ENCODE results near the gene MINDY1. TPM values are rescaled to one million over a fixed set of nuclear protein-coding genes. Genes with fewer than 3 reads are reported as not detected.

Gene MINDY1
- total RNA-seq, 1 donor from 2014 or later = 16.8 TPM

DNA sequence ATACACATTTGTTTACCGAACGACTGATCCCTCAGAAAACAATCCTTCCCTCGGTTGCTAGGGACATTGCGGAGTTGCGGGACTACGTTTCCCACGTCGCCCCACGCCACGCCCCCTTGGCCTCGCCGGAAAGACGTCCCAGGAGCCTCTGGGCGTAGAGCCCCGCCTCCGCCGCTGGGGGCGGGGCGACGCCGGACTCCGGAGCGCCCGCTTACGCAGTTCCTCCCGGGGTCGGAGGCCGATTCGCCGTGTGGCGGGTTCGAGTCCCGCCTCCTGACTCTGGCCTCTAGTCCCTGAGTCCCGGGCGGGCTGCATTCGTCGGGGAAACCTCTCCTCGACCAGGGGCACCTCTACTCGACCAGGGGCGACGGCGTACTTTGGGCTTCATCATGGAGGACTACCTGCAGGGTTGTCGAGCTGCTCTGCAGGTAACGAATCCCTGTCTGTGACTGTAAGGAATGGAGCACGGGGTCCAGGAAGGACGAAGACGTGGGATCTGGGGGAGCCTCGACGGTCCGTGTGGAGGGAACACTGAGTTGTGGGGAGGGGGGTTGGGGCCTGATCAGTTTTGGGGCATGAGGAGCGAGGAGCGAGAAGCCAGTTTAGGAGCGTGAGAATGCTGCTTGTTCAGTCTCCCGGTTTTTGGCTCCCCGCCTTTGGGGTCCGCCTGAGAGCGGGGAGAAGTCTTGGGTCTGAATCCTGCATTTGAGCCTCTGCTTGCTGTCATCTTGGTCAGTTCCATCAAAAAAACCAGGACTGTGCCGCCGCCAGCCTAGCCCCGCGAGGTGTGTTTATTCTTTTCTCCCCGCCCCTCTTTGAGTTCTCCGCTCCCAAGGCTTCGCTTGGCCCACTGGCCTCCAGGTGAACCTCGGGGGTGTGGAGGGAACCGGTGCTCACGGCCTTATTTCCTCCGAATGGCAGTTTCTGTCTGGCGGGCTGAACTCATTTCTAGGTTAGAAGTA lies 1.8 kb upstream of the MINDY1 start, which contains the start of gene PRUNE1:
TSS of gene PRUNE1 (plus strand) at position 206 of the 962 bp plus-strand sequence. CDS start at position 390, 184 bp downstream.
- DNase-seq (ENCODE audit: low spot score) = peak; percentile 92
- peak within 1 kb of the TSS; percentile 96 for H3K27ac Mint-ChIP-seq
- peaks cover 50% of the 10 kb centered on the region for H3K4me1 Mint-ChIP-seq (ENCODE audit: low read depth)
- no peaks in the 10 kb centered on the region for H3K27me3 Mint-ChIP-seq (ENCODE audit: low read depth)
- intact Hi-C loops (cut with micrococcal nuclease) = loop anchor here (1.0 to 10.0 kb wide), 6 partner anchors 38 to 446 kb away; partner anchors contain the start of genes ARNT, C1orf56, CDC42SE1 and PSMD4
- H3K4me3 Mint-ChIP-seq (ENCODE audit: low read depth) = peak within 1 kb of the TSS; percentile 98
- no peaks in the 10 kb centered on the region for H3K9me3 Mint-ChIP-seq
- H3K36me3 Mint-ChIP-seq (ENCODE audit: low read depth) = peaks cover 7% of the 10 kb centered on the region

DNA sequence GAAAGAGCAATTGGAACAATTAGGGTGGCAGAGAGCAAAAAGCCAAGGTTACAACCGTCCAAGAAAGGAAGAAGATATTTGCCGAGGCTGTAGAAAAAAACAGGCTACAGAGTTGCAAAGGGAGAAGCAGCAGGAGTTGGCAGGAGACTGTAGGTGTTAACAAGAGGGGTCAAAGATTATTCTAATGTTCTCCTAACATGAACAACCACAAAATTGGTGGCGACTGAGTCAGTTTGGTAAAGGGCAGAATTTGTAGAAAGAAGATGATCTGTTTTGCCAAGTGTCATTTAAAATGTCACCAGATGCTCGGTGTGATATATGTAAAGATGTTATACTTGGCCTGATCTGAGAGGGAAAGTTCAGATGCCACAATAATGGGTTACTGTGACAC lies 1.1 kb upstream of the MINDY1 start:
- DNase-seq (ENCODE audit: low spot score) = no peak
- Mint-ChIP-seq H3K4me1 (ENCODE audit: low read depth) (peaks cover 55% of the 10 kb centered on the region), H3K27ac (peak overlapping the region; percentile 96), H3K27me3 (ENCODE audit: low read depth) (no peaks in the 10 kb centered on the region), H3K36me3 (ENCODE audit: low read depth) (peaks cover 8% of the 10 kb centered on the region), H3K4me3 (ENCODE audit: low read depth) (peak overlapping the region; percentile 98), H3K9me3 (no peaks in the 10 kb centered on the region)
- intact Hi-C loops (cut with micrococcal nuclease) = loop anchor here (2.0 to 10.0 kb wide), 5 partner anchors 39 to 446 kb away; partner anchors contain the start of genes ARNT, C1orf56, PSMD4 and TNFAIP8L2

DNA sequence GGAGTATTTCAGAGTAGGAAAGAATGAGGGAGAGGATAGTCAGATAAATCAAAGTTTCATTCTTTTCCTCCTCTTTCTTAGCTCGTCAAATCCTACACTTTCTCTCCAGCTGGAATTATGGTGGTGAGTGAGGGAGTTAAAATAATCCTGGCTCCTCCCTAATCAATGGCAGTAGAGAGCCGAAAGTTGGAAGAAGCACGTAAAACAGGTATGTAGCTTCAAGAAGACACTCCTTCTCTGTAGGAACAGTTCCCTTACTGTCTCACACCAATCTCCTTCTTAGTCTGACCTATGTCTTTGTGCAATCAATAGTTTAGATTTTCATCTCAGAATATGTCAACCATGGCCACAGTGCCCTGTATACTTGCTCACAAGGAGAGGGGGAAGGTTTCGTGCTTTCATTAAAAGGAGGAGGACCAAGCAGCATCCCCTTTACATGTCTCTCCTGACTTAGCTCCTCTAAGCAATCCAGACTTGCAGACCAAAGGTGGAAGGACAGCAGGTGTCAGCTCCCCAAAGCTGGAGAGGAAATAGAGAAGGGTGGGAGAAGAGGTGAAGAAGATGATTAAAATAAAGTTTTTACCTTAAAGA lies 878 bp downstream of the MINDY1 start:
- Mint-ChIP-seq H3K27ac (peak overlapping the region; percentile 96), H3K4me1 (ENCODE audit: low read depth) (peaks cover 61% of the 10 kb centered on the region), H3K36me3 (ENCODE audit: low read depth) (peaks cover 21% of the 10 kb centered on the region), H3K4me3 (ENCODE audit: low read depth) (peak overlapping the region; percentile 98), H3K9me3 (no peaks in the 10 kb centered on the region), H3K27me3 (ENCODE audit: low read depth) (no peaks in the 10 kb centered on the region)
- intact Hi-C loops (cut with micrococcal nuclease) = loop anchor here (1.0 to 10.0 kb wide), 3 partner anchors 29 to 444 kb away; partner anchors contain the start of gene PSMD4
- DNase-seq (ENCODE audit: low spot score) = no peak

DNA sequence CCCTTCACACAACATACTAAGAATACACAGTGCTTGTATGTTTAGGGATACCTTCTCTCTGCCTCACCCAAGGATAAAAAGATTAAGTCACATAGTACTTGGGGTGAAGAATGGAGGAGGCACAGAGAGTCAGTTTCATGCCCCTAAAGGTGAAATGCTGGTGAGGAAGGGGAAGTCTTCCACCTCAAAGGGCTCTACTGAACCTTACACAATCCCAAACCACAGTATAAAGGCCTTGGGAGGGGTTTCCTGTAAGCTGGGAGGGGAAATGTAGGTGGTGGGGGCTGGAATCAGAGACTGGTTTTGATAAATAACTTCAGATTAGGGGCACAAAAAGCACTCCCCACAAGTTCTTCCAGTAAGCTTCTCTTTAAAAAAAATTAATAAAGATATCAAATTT lies 3.5 kb downstream of the MINDY1 start:
- no peaks in the 10 kb centered on the region for H3K27me3 Mint-ChIP-seq (ENCODE audit: low read depth)
- no peak overlapping the region for H3K4me3 Mint-ChIP-seq (ENCODE audit: low read depth)
- peaks cover 55% of the 10 kb centered on the region for H3K4me1 Mint-ChIP-seq (ENCODE audit: low read depth)
- no peak overlapping the region for H3K27ac Mint-ChIP-seq
- H3K9me3 Mint-ChIP-seq = no peaks in the 10 kb centered on the region
- H3K36me3 Mint-ChIP-seq (ENCODE audit: low read depth) = peaks cover 34% of the 10 kb centered on the region
- intact Hi-C loops (cut with micrococcal nuclease) = loop anchor here (10.0 kb wide), 1 partner anchor 252 kb away; the partner anchor contains the start of gene PSMD4
- no peak for DNase-seq (ENCODE audit: low spot score)

DNA sequence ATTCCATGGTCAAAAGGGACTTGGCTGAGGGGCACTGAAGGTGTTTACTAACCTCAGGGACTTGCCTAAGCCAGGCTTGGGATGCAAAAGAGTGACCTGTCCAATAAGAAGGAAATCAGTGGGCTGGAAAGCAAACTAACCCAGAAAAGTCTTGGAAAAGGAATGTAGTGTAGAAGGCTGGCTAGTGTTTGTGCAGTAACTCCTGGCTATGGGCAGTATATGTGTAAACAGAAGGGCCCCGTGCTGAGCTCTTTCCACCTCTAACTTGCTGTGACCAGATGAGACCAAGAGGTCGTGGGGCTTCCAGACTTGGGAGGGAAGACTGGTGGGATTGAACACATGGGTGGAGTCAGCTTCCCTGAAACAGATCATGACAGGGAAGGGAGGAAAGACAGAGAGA lies 4.1 kb downstream of the MINDY1 start:
- intact Hi-C loops (cut with micrococcal nuclease) = loop anchor here (10.0 kb wide), 1 partner anchor 252 kb away; the partner anchor contains the start of gene PSMD4
- peak overlapping the region; percentile 23 for H3K4me3 Mint-ChIP-seq (ENCODE audit: low read depth)
- H3K36me3 Mint-ChIP-seq (ENCODE audit: low read depth) = peaks cover 37% of the 10 kb centered on the region
- H3K4me1 Mint-ChIP-seq (ENCODE audit: low read depth) = peaks cover 50% of the 10 kb centered on the region
- H3K27ac Mint-ChIP-seq = no peak overlapping the region
- no peak for DNase-seq (ENCODE audit: low spot score)
- H3K9me3 Mint-ChIP-seq = no peaks in the 10 kb centered on the region
- no peaks in the 10 kb centered on the region for H3K27me3 Mint-ChIP-seq (ENCODE audit: low read depth)

DNA sequence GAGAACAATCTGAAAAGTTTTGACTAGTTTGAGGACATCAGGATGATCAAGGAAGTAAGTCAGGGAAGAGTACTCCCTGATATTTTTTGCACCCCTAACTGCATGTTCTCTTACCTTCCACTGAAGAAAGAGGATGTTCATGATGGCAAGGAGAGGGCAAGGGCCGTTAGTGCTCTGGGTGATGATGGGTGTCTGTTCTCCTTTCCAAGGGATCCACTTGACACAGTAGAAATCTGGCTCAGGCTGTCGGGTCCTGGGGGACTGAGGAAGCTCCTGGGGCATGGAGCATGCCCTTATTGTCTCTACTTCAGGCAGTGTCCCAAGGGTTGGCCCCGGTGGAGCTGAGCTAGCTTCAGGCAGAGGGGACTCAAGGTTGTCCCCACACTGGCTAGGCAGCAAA lies 4.7 kb downstream of the MINDY1 start:
- no peak overlapping the region for H3K27ac Mint-ChIP-seq
- H3K9me3 Mint-ChIP-seq = no peaks in the 10 kb centered on the region
- intact Hi-C loops (cut with micrococcal nuclease) = loop anchor here (10.0 kb wide), 1 partner anchor 253 kb away; the partner anchor contains the start of gene PSMD4
- H3K27me3 Mint-ChIP-seq (ENCODE audit: low read depth) = no peaks in the 10 kb centered on the region
- DNase-seq (ENCODE audit: low spot score) = no peak
- H3K4me3 Mint-ChIP-seq (ENCODE audit: low read depth) = no peak overlapping the region
- H3K36me3 Mint-ChIP-seq (ENCODE audit: low read depth) = peaks cover 41% of the 10 kb centered on the region
- peaks cover 44% of the 10 kb centered on the region for H3K4me1 Mint-ChIP-seq (ENCODE audit: low read depth)

DNA sequence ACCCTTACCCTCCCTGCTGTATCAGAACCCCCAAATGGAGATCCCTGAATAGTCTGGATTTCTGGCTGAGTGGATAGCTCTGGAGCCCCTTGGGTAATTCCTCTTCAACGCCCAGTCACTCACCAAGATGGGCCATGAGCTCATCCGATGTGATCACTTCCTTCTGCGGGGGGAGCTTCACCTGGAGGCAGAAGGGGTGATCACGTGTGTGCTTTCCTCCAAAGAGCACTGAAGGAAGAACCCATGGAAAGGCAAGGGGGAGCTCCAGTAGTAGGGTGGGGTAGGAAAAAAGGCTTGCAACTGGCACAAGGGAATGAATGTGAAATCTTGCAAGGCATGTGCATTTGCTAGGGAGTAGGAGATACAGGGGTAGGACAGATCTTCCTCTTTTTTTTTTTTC lies 5.1 kb downstream of the MINDY1 start:
- Mint-ChIP-seq H3K4me1 (ENCODE audit: low read depth) (peaks cover 40% of the 10 kb centered on the region), H3K27me3 (ENCODE audit: low read depth) (no peaks in the 10 kb centered on the region), H3K4me3 (ENCODE audit: low read depth) (no peak overlapping the region), H3K27ac (no peak overlapping the region), H3K9me3 (no peaks in the 10 kb centered on the region), H3K36me3 (ENCODE audit: low read depth) (peaks cover 43% of the 10 kb centered on the region)
- intact Hi-C loops (cut with micrococcal nuclease) = loop anchor here (10.0 kb wide), 1 partner anchor 253 kb away; the partner anchor contains the start of gene PSMD4
- DNase-seq (ENCODE audit: low spot score) = no peak

DNA sequence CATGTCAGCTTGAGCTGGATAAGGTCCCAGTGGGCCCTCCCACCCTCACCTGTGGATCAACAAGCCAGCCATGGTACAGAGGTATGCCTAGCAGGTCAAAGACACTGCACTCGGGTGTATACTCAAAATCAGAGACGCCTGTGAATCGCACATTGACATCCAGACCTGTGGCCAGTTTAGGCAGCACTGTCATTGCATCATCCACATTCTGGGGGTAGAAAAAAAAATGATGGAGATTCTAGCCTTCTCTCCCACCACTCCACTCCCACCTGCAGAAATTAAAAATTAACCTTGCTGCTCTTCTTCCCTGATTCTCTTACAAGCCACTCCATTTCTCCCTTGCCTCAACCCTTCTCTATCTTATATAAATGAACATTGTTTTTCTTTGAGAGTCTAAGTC lies 6.3 kb downstream of the MINDY1 start:
- Mint-ChIP-seq H3K4me1 (ENCODE audit: low read depth) (peaks cover 36% of the 10 kb centered on the region), H3K9me3 (no peaks in the 10 kb centered on the region), H3K27me3 (ENCODE audit: low read depth) (no peaks in the 10 kb centered on the region), H3K4me3 (ENCODE audit: low read depth) (no peak overlapping the region), H3K36me3 (ENCODE audit: low read depth) (peaks cover 43% of the 10 kb centered on the region), H3K27ac (no peak overlapping the region)
- intact Hi-C loops (cut with micrococcal nuclease) = loop anchor here (10.0 kb wide), 1 partner anchor 254 kb away; the partner anchor contains the start of gene PSMD4
- DNase-seq (ENCODE audit: low spot score) = no peak

DNA sequence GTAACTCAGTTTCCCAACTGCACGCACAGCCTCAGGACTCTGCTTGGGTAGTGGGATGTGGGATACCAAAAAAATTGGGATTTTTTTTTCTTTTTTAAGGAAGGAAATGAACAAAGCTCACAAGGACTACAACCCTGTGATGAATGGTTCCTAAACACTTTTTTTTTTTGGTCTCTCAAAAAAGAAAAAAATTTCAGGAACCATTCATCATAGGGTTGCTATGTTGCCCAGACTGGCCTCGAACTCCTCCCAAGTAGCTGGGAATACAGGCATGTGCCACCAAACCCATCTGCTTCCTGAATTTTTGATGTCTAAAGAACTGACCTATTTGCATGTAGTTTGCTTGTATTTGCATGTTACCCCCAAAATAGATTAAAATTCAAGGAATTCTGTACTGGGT lies 6.8 kb downstream of the MINDY1 start:
- Mint-ChIP-seq H3K27ac (no peak overlapping the region), H3K4me1 (ENCODE audit: low read depth) (peaks cover 36% of the 10 kb centered on the region), H3K36me3 (ENCODE audit: low read depth) (peaks cover 43% of the 10 kb centered on the region), H3K9me3 (no peaks in the 10 kb centered on the region), H3K27me3 (ENCODE audit: low read depth) (no peaks in the 10 kb centered on the region), H3K4me3 (ENCODE audit: low read depth) (no peak overlapping the region)
- intact Hi-C loops (cut with micrococcal nuclease) = loop anchor here (10.0 kb wide), 1 partner anchor 255 kb away; the partner anchor contains the start of gene PSMD4
- no peak for DNase-seq (ENCODE audit: low spot score)

DNA sequence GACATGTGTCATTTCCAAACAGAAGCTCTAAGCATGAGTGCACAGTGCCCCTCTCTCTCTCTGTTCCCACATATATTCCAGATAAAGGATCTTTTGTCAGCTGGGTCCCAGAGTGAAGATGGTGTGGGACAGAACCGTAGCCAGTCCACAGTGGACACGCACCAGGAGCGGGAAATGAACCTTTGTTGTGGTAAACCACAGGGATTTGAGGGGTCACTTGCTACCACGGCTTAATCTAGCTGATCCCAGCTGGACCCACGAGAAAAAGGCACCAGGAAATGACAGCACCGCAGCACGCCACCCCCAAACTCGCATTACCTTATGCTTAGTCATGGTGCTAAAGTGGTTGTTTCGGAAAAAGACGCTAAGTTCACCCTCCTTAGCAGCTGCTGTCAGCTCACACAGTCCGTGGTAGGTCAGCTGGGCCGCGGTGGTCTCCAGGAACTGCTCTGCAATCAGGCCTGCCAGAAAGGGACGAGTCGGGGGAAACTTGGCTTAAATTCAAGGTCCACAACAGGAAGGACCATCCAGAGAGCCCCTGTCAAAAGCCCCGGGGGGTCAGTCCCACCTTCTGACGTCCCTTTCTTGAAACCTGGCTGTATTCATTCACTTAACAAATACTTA lies 7.5 kb downstream of the MINDY1 start:
- H3K27ac Mint-ChIP-seq = no peak overlapping the region

DNA sequence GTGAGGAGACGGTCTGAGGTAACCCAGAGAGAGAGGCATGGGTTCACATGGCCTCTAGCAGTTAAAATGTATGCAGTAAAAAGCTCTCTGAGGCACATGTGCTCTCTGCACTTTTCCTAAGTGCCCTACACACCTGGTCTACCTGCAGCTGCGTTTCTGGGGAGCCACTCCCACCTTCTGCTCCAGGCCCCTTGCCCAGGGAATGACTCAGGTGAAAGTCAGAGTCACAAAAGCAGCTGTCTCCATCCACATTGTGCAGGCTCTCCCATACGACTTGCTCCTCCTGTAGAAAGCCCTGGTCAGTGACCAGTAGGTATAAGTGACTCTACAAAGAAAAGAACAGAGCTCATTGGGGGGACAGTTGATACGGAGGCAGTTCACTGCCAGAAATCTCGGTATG lies 8.8 kb downstream of the MINDY1 start:
- DNase-seq (ENCODE audit: low spot score) = no peak
- intact Hi-C loops (cut with micrococcal nuclease) = no loop called here

More for the DNA sequence above, 7.5 kb downstream of the MINDY1 start:
- Mint-ChIP-seq H3K4me3 (ENCODE audit: low read depth) (no peak overlapping the region), H3K36me3 (ENCODE audit: low read depth) (peaks cover 43% of the 10 kb centered on the region), H3K27me3 (ENCODE audit: low read depth) (no peaks in the 10 kb centered on the region), H3K4me1 (ENCODE audit: low read depth) (peaks cover 33% of the 10 kb centered on the region), H3K9me3 (no peaks in the 10 kb centered on the region)
- intact Hi-C loops (cut with micrococcal nuclease) = no loop called here
- no peak for DNase-seq (ENCODE audit: low spot score)

DNA sequence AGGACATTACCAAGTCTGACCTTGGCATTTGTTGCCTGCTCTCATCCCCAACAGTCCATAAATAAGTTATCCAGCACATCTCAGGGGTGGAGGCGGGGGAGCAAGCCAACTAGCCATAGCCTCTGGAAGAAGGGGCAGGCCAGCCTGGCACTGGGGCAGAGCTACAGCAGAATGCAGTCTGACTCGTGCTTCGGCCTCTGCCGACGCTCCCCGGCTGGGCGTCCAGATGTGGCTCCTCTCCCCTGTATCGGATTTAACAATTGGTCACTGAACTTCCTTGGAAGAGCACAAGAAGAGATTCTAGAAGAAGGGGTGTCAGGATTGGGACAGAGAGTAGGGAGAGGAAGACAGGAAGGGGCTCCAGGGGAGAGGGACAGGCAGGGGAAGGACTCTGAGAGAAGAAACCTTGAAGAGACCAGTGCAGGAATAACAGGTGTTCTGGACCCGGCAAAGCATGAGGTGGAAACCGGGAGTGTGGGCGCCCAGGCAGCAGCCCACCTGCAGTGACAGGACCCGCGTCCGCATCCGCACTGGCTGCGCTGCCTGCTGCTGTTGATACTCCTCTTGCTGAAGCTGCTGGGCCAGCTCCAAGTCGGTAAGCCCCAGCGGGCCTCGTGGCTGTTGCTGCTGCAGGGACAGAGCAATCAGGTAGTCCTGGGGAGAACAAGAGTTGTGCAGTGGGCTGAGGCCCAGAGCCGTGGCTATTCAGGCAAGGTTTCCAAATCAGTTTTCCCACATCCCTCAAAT lies 9.4 kb downstream of the MINDY1 start:
- DNase-seq (ENCODE audit: low spot score) = no peak
- peaks cover 17% of the 10 kb centered on the region for H3K4me1 Mint-ChIP-seq (ENCODE audit: low read depth)
- no peaks in the 10 kb centered on the region for H3K9me3 Mint-ChIP-seq
- H3K27me3 Mint-ChIP-seq (ENCODE audit: low read depth) = no peaks in the 10 kb centered on the region
- peak overlapping the region; percentile 21 for H3K27ac Mint-ChIP-seq
- H3K36me3 Mint-ChIP-seq (ENCODE audit: low read depth) = peaks cover 38% of the 10 kb centered on the region
- intact Hi-C loops (cut with micrococcal nuclease) = no loop called here
- no peak overlapping the region for H3K4me3 Mint-ChIP-seq (ENCODE audit: low read depth)

More for the DNA sequence above, 8.8 kb downstream of the MINDY1 start:
- Mint-ChIP-seq H3K27me3 (ENCODE audit: low read depth) (no peaks in the 10 kb centered on the region), H3K36me3 (ENCODE audit: low read depth) (peaks cover 43% of the 10 kb centered on the region), H3K9me3 (no peaks in the 10 kb centered on the region), H3K4me3 (ENCODE audit: low read depth) (no peak overlapping the region), H3K27ac (no peak overlapping the region), H3K4me1 (ENCODE audit: low read depth) (peaks cover 23% of the 10 kb centered on the region)
